ENCODE data around the gene SARNP. TPM values are rescaled to one million over a fixed set of nuclear protein-coding genes. Genes with fewer than 3 reads are reported as not detected.
"Not testable (repeated sequence)": the region's sequence is repeated elsewhere in the genome, so short reads cannot be mapped to it uniquely, and the experiment has no call there.

The SARNP gene
- total RNA-seq, 4 donors from 2014 or later: 46.5 to 66.2 (median 62.8) TPM

DNA sequence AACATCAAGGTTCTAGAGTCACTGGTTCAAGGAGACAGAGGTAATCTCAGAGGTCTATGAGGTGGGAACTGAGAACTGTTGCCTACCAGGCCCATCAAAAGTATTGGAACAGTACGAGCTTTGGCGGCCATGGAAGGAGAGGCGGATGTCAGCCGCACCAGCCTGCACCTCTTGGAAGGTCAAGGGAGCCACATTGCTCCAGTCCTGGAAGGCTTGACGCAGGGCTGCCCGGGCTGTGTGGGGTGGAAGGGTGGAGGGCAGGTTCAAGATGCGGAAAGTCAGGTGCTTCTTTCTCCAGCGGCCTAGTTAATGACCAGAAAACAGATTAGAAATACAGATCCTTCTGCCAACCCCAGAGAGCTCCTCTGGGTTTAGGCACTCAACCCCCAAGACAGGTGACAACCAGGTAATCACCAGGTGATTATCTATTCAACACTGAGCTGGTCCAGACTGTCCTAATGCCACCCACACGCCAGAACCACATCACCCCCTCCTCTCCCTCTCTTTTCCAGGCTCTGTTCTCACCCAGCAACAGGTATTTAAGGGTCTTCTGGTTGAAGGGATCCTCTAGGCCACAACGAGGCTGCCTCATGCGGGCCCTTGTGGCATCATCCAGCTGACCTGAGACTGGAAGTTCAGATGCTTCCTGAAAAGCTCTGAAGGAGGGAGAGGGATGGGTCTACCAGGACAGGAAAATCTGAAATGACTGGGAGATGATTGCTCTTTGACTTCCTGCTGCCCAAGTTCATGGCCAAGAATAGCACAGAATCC is 23.2 kb upstream of the SARNP start:
- Histone ChIP-seq H3K9me3 (no peaks in the 10 kb centered on the region), H3K36me3 (no peaks in the 10 kb centered on the region), H3K4me3 (no peak overlapping the region), H3K27me3 (peaks cover 0 to 7% (median 4%) of the 10 kb centered on the region in 3 donors), H3K4me1 (no peaks in the 10 kb centered on the region), H3K27ac (no peak overlapping the region)
- no peak for DNase-seq
- TF ChIP-seq, protein P1, sequence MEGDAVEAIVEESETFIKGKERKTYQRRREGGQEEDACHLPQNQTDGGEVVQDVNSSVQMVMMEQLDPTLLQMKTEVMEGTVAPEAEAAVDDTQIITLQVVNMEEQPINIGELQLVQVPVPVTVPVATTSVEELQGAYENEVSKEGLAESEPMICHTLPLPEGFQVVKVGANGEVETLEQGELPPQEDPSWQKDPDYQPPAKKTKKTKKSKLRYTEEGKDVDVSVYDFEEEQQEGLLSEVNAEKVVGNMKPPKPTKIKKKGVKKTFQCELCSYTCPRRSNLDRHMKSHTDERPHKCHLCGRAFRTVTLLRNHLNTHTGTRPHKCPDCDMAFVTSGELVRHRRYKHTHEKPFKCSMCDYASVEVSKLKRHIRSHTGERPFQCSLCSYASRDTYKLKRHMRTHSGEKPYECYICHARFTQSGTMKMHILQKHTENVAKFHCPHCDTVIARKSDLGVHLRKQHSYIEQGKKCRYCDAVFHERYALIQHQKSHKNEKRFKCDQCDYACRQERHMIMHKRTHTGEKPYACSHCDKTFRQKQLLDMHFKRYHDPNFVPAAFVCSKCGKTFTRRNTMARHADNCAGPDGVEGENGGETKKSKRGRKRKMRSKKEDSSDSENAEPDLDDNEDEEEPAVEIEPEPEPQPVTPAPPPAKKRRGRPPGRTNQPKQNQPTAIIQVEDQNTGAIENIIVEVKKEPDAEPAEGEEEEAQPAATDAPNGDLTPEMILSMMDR (IDR thresholded peaks at IDR 0.05 in 4 of 5, conservative IDR thresholded peaks at IDR 0.05 in 1 of 5): no peak
- TF ChIP-seq POLR2A (IDR thresholded peaks at IDR 0.05): no peak
- in situ Hi-C loops (cut with MboI; ENCODE audit: low sequenced_read_pairs in 4 of 4) (no loop called here), intact Hi-C loops (cut with DNase I; ENCODE audit: low total_unique reads) (no loop called here)
- no peak for ATAC-seq

DNA sequence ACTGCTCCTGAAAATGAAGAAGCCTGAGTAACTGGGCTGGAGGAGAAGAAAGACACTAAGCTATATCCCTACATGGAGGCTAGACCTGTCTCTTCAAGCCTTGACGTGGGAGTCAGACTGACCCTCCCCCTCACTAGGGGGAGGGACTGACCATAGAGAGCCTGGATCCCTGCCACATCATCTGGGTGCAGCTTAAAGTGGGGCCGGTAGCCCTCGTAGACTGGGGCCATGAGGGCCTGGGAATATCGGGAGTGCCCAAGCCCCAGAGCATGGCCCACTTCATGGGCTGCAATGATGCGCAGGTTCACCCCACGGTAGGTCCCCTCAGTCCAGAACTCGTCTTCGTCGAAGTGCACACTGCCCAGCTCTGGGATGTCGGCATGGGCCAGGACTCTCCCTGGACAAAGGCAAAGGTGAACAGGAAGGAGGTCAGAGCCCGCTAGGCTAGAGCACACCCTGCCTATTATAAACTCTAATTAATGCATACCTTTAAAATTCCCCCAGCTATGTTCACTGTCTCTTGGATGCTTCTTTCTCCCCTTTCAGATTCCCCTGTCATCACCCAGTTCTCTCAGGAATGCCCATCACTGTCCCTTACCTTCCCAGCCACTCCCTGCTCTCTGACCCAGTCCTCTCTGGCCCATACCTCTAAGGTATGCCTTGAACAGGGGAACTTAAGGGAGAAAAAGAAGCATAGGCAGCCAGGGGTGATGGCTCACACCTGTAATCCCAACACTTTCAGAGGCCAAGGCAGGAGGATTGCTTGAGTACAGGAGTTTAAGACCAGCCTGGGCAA is 22.0 kb upstream of the SARNP start:
- intact Hi-C loops (cut with DNase I; ENCODE audit: low total_unique reads): no loop called here
- H3K9me3 ChIP-seq: no peaks in the 10 kb centered on the region
- DNase-seq: no peak
- H3K4me3 ChIP-seq: no peak overlapping the region
- peaks cover 0 to 7% (median 2%) of the 10 kb centered on the region in 3 donors for H3K27me3 ChIP-seq
- no peak overlapping the region for H3K27ac ChIP-seq
- no peaks in the 10 kb centered on the region for H3K36me3 ChIP-seq
- no peaks in the 10 kb centered on the region for H3K4me1 ChIP-seq
- no peak for TF ChIP-seq POLR2A (IDR thresholded peaks at IDR 0.05)
- TF ChIP-seq, protein P1 (IDR thresholded peaks at IDR 0.05 in 4 of 5, conservative IDR thresholded peaks at IDR 0.05 in 1 of 5): no peak
- no peak for ATAC-seq
- in situ Hi-C loops (cut with MboI; ENCODE audit: low sequenced_read_pairs in 4 of 4): no loop called here

DNA sequence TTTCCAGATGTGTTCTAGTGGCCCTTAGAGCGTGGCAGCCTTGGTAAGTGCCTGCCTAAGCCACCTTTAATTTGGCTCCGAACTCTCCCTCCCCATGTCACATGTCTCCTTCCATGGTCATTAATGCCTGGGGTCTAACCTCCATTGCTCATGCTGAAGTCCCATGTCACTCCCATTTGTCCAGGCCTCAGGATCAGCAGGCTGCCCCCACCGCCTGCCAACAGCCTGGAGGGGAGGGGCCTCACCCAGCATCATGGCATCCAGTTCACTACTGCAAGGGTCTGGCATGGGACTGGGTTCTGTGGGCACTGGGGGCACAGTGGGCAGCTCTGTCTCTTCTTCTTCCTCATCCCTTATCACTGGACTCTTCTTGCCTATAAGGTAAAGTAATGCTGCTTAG is 20.8 kb upstream of the SARNP start:
- H3K9me3 ChIP-seq: no peaks in the 10 kb centered on the region
- ATAC-seq: no peak
- intact Hi-C loops (cut with DNase I; ENCODE audit: low total_unique reads): no loop called here

DNA sequence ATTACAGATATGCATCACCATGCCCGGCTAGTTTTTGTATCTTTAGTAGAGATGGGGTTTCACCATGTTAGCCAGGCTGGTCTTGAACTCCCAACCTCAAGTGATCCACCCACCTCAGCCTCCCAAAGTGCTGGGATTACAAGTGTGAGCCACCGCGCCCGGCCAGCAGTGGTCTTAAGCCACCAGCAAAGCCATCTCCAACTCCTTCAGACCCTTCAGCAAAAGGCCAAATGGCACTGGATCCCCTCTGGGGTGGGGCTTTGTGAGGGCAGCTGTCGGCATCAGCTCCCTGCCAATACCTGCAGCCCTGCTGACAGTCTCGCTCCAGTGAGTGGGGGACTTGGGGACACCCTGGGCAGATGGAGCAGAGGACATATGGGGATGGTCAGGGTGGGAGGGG is 16.9 kb upstream of the SARNP start:
- DNase-seq; H3K9me3 ChIP-seq; H3K4me1 ChIP-seq; H3K4me3 ChIP-seq; ATAC-seq; in situ Hi-C loops (cut with MboI; ENCODE audit: low sequenced_read_pairs in 4 of 4); H3K27me3 ChIP-seq; H3K27ac ChIP-seq; H3K36me3 ChIP-seq; intact Hi-C loops (cut with DNase I; ENCODE audit: low total_unique reads): not testable (repeated sequence)

More for the DNA sequence above, 20.8 kb upstream of the SARNP start:
- TF ChIP-seq, protein P1 (IDR thresholded peaks at IDR 0.05 in 4 of 5, conservative IDR thresholded peaks at IDR 0.05 in 1 of 5): no peak
- no peak for TF ChIP-seq POLR2A (IDR thresholded peaks at IDR 0.05)
- H3K27ac ChIP-seq: no peak overlapping the region
- no peak for DNase-seq
- in situ Hi-C loops (cut with MboI; ENCODE audit: low sequenced_read_pairs in 4 of 4): no loop called here
- H3K27me3 ChIP-seq: peaks cover 0 to 7% (median 2%) of the 10 kb centered on the region in 3 donors
- H3K36me3 ChIP-seq: no peaks in the 10 kb centered on the region
- no peaks in the 10 kb centered on the region for H3K4me1 ChIP-seq
- no peak overlapping the region for H3K4me3 ChIP-seq

DNA sequence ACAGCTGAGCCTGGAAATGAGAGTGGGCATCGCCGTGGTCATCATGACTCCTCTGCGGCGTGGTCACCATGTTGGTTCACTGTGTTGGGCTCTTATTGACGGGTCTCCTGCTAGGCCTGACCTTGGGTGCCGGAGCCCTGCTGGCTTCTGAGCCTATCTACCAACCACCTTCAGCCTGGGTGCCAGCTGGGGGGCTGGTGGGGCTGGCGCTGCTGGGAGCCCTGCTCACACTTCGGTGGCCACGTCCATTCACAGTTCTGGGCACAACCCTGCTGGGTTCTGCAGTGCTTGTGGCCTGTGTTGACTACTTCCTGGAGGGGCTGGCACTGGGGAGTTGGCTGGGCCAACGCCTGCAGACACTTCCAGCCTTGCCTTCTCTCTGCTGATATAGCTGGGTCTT is 15.5 kb upstream of the SARNP start:
- no peaks in the 10 kb centered on the region for H3K36me3 ChIP-seq
- peaks cover 0 to 3% (median 2%) of the 10 kb centered on the region in 3 donors for H3K27me3 ChIP-seq
- in situ Hi-C loops (cut with MboI; ENCODE audit: low sequenced_read_pairs in 4 of 4) (no loop called here), intact Hi-C loops (cut with DNase I; ENCODE audit: low total_unique reads) (no loop called here)
- H3K4me3 ChIP-seq: no peak overlapping the region
- no peak for TF ChIP-seq POLR2A (IDR thresholded peaks at IDR 0.05)
- TF ChIP-seq, protein P1 (IDR thresholded peaks at IDR 0.05 in 4 of 5, conservative IDR thresholded peaks at IDR 0.05 in 1 of 5): no peak
- no peak for DNase-seq
- ATAC-seq: no peak
- no peak overlapping the region for H3K27ac ChIP-seq
- H3K4me1 ChIP-seq: peaks cover 12 to 18% of the 10 kb centered on the region in 2 donors
- no peaks in the 10 kb centered on the region for H3K9me3 ChIP-seq

Data from gastrocnemius medialis (tissue), 4 donors.